Kidney epithelial cell (primary cell): ENCODE data around the gene ACOX2. TPM values are rescaled to one million over a fixed set of nuclear protein-coding genes. Genes with fewer than 3 reads are reported as not detected.
A peak's percentile ranks its signal among the peaks of the same experiment; 100 is the strongest.
"Not testable (repeated sequence)": the region's sequence is repeated elsewhere in the genome, so short reads cannot be mapped to it uniquely, and the experiment has no call there.

Experiments
- DNase-seq: peaks from one replicate; pipeline ENCODE4 v3.0.0-alpha.2; 2010; ENCODE audit warnings: low read depth
- H3K27me3 ChIP-seq: 2 replicates; pipeline ENCODE4 v1.6.0; 2011; ENCODE audit warnings: low read length; ENCODE audit not compliant: control insufficient read depth, insufficient read depth
- H3K36me3 ChIP-seq: 2 replicates; pipeline ENCODE4 v1.5.1; 2011; ENCODE audit warnings: low read length; ENCODE audit not compliant: control insufficient read depth, insufficient read depth
- H3K4me3 ChIP-seq: 2 replicates; pipeline ENCODE4 v1.5.1; 2011; ENCODE audit warnings: low read depth, mild to moderate bottlenecking, control low read depth, low read length
- total RNA-seq: library from RNA; depleted of rRNA; stranded (reverse); fragments of >200 nt; gene quantifications from 2 replicates; pipeline ENCODE4 v1.2.3, GENCODE V29; 2015
- TF ChIP-seq, protein P1 (sequence below): IDR thresholded peaks from 2 replicates; pipeline ENCODE4 v1.5.1; 2011; ENCODE audit warnings: mild to moderate bottlenecking, moderate library complexity, low read length, control low read depth, inconsistent platforms; ENCODE audit not compliant: insufficient read depth, poor library complexity, severe bottlenecking

The ACOX2 gene
- total RNA-seq, 1 donor from 2014 or later = 0.38 TPM

DNA sequence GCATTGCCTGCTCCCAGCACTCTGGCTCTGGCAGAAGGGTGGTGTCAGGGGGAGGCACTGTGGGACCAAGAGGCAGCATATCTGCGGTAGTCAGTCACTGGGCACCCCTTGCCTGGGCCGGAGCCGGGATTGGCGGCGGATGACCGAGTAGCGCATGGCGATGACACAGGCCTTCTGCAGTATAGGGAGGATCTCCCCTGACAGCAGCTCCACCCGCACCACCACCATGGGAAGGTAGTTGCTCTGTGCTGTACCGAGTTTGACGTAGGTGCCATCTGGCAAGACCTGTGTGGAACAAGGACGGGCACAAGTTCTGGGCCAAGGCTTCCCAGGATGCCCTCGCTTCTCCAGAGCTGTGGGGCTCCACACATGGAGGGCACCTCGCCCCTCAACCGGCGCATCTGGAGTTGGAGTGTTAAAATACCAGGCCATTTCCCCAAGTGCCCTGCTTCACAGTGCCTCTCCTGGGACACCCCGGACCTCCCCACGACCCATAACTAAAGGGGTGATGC, 6.6 kb downstream of the ACOX2 start:
- Histone ChIP-seq H3K36me3 (no peaks in the 10 kb centered on the region), H3K27me3 (no peaks in the 10 kb centered on the region), H3K4me3 (no peak overlapping the region)
- no peak for DNase-seq
- TF ChIP-seq, protein P1, sequence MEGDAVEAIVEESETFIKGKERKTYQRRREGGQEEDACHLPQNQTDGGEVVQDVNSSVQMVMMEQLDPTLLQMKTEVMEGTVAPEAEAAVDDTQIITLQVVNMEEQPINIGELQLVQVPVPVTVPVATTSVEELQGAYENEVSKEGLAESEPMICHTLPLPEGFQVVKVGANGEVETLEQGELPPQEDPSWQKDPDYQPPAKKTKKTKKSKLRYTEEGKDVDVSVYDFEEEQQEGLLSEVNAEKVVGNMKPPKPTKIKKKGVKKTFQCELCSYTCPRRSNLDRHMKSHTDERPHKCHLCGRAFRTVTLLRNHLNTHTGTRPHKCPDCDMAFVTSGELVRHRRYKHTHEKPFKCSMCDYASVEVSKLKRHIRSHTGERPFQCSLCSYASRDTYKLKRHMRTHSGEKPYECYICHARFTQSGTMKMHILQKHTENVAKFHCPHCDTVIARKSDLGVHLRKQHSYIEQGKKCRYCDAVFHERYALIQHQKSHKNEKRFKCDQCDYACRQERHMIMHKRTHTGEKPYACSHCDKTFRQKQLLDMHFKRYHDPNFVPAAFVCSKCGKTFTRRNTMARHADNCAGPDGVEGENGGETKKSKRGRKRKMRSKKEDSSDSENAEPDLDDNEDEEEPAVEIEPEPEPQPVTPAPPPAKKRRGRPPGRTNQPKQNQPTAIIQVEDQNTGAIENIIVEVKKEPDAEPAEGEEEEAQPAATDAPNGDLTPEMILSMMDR = no peak

DNA sequence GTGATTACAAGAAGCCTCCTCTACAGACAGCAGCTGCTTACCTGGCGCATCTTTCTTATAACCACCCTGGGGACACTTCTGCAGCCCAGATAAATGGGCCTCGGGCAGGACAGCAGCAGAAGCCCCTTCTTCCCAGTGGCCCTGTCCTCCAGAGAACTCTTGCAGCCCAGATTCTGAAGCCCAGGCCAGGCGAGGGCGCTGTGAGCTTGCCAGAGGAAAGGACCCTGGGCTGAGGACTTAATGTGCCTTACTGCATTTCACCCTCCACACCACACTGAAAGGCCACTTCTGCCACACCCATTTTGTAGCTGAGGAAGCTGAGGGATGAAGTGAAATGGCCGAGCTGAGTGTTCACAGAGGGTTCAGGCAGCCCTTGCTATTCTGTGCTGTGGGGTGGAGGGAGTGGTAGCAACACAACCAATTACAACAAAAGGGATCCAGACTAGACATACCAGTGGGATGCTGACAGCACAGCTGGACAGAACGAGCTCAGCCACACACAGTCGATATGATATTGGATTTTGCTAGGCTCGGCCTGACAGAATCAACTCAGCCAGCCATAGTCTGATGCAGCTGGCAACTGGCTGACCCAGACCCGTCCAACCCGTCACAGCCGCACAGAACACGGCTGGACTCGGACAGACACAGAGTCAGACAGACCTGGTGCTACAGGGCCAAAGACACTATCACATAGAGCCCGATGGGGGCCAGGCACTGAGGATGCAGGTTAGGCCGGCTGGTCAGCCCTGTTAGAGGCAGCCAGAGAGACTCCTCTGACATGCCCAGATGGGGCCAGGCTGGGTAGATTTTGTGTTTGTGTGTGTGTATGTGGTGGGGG, 7.3 kb downstream of the ACOX2 start:
- no peaks in the 10 kb centered on the region for H3K36me3 ChIP-seq
- TF ChIP-seq, protein P1 = peak; percentile 28
- no peak overlapping the region for H3K4me3 ChIP-seq
- no peaks in the 10 kb centered on the region for H3K27me3 ChIP-seq
- no peak for DNase-seq

DNA sequence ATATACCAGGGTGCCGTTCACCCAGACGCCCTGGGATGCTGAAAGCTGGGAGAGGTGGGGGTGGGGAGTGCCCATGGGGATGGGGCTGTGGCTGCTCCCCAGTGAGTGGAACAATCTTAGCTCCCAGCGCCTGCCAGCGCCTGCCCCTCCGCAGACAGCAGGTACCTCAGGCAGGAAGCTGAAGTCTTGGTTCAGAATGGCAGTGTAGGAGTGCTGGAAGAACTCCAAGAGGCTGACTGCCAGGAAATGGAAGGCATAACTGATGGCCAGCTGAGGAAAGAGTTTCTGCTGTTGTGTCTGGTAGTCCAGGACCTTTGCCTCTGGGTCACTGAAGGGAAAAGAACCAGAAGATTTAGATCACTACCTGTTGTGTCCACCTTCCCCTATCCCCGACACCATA, 8.4 kb downstream of the ACOX2 start:
- H3K4me3 ChIP-seq = no peak overlapping the region
- DNase-seq = peak; percentile 41
- TF ChIP-seq, protein P1 = no peak
- H3K27me3 ChIP-seq = no peaks in the 10 kb centered on the region
- no peaks in the 10 kb centered on the region for H3K36me3 ChIP-seq

DNA sequence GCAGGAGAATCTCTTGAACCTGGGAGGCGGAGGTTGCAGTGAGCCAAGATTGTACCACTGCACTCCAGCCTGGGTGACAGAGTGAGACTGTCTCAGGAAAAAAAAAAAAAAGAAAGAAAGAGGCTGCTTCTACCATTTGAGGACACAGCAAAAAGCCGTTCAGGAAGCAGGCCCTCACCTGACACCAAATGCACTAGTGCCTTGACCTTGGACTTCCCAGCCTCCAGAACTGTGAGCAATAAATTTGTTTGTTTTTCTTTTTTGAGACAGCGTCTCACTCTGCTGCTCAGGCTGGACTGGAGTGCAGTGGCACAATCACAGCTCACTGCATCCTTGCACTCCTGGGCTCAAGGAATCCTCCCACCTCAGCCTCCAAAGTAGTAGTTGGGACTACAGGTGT, 9.6 kb downstream of the ACOX2 start:
- not testable (repeated sequence) for DNase-seq, H3K27me3 ChIP-seq, H3K4me3 ChIP-seq, H3K36me3 ChIP-seq

DNA sequence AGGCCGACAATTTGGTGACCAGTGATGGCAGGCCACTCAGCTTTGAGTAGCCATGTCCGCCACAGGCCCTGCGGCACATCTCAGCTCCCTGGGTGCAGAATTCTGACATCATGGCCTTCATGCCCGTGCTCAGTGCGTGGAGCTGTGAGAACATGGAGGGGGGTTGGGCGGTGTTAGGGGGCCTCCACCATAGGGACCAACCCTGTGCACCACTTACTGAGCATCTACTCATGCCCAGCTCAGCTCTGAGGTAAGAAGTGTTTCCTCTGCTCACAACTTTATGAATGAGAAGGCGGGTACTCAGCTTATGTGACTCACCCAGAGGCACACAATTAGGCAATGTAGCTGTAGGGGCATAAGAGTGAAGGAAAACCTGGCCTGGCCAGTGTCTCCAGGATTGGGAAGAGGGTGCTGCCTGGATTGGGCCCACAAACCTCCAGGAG, 10.5 kb downstream of the ACOX2 start:
- Histone ChIP-seq H3K27me3 (no peaks in the 10 kb centered on the region), H3K36me3 (no peaks in the 10 kb centered on the region), H3K4me3 (no peak overlapping the region)
- DNase-seq = peak; percentile 76
- TF ChIP-seq, protein P1 = no peak

DNA sequence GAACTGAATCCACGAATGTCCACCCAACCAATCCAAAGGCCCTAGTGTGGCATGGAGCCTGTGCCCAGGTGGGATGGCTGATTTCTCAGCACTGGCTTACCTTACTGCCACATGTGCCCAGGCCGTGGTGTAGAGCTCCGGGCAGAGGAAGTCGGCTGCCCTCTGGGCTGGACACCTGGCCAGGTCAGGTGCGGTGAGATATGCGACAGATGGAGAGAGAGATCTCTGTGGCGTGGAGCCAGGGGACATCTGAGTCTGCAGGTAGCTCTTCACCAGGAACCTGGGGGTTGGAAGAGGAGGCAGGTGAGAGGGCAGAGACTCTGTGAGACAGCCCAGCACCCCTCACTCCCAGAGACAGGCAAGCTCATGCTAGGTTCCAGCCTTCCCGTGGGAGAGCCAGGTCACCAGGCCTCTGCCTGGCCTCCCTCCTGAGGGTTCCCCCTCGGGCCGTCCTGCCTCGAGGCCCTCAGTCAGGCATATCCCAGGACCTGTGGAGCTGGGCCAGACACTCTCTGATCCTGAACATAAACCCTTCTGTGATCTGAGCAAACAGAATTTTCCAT, 12.6 kb downstream of the ACOX2 start:
- Histone ChIP-seq H3K4me3 (no peak overlapping the region), H3K27me3 (no peaks in the 10 kb centered on the region), H3K36me3 (no peaks in the 10 kb centered on the region)
- no peak for DNase-seq
- TF ChIP-seq, protein P1 = no peak
